GM19438 (cell line): ENCODE results near the gene PARL.
"Not testable (repeated sequence)": the region's sequence is repeated elsewhere in the genome, so short reads cannot be mapped to it uniquely, and the experiment has no call there.

Experiments used
- ATAC-seq: cut with Tn5 transposase; IDR thresholded peaks from one replicate; pipeline ENCODE4 v1.9.1; 2021; ENCODE audit warnings: low read depth; ENCODE audit not compliant: unreplicated experiment

PARL gene

GRCh38 chr3:183796372-183796771 is 88.3 kb downstream of the PARL start:
- no peak for ATAC-seq

DNA sequence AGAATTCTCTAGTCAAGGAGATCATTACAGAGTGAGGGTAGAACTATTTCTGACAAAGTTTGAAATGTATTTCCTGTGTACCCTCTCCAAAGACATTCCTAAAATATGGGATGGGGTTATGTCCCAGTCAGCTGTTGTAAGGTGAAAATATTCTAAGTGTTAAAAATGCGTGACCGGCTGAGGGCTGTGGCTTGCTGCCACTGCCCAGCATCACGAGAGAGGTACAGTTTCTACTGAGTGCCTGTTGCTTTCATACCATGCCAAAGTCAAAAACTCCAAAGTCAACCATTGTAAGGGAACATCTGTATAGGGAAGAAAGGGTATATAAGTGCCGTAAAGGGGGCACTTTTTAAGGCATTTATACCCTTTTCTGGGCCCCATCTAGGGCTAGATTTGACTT is 90.2 kb downstream of the PARL start:
- ATAC-seq: no peak

GRCh38 chr3:183792976-183793375 is 91.7 kb downstream of the PARL start:
- ATAC-seq: no peak

DNA sequence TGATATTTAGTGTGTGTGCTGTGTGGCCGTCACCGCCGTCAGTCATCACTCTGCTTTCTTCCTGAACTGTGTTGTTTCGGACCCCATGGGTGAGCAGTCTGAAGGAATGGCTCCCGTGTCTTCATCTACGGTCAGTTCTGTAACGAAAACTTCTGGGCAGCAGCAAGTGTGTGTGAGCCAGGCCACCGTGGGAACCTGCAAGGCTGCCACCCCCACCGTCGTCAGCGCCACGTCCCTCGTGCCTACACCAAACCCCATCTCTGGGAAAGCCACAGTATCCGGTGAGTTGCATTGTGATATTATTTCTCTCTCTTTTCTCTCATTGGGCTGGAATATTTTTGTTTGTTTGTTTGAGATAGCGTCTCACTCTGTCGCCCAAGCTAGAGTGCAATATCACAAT is 94.0 kb downstream of the PARL start:
- no peak for ATAC-seq

DNA sequence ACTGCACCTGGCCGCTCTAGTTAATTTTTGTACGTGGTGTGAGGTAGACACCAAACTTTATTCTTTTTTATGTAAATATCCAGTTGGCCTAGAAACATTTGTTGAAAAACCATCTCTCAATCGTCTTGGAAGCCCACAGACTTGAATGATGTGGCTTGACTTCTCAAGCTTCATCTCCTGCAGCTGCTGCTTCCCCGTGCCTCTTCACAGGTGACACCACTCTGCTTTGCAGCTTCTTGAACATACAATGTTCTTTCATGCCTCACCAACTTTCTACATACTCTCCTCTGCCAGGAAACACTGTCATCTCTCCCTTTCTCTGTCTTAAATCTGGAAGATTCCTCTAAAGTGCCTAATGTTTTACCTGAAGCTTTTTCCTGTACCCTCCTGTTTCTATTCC is 94.9 kb downstream of the PARL start:
- ATAC-seq: no peak

GRCh38 chr3:183784503-183784902 is 100.2 kb downstream of the PARL start:
- ATAC-seq: not testable (repeated sequence)

DNA sequence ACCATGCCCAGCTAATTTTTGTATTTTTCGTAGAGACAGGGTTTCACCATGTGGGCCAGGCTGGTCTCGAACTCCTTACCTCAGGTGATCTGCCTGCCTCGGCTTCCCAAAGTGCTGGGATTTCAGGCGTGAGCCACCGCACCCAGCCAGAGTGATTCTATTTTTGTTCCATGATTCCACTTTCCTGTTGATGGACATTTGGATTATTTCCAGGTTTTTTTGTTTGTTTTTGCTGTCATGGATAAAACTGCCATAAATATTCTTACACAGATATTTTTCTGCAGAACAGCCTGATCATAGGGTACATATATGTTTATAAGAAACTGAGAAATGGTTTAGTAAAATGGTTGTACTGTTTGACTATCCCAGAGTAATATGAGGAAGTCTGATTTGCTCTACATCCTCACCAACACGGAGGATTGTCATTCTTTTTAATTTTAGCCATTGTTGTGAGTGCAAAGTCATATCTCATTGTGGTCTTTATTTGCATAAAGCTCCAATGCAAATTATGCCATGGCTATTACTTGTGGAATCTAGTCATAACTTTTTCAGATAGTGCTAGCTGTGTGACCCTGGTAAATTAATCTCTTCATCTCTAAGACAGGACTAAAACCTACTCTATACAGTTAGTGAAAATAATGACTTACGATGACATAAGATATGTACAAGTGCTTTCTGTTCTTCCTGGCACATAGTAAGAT is 102.0 kb downstream of the PARL start:
- ATAC-seq: no peak

DNA sequence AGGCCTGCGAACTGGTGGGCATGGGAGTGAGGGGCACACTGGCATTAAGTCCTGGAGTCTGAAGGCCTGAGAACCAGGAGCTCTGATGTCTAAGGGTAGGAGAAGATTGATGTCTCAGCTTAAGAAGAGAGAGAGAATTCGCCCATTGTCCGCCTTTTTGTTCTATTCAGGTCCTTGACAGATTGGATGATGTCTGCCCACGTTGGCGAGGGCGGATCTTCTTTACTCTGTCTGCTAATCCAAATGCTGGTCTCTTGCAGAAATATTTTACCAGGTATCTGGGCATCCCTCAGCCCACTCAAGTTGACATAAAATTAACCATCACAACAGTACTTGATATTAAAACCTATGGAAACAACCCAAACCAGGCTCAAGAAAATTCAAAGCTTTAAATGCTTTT is 103.4 kb downstream of the PARL start:
- ATAC-seq: no peak

GRCh38 chr3:183779896-183780465 is 104.7 kb downstream of the PARL start:
- no peak for ATAC-seq
